A673 (cell line): ENCODE data around the gene ME1.

ENCODE experiments used
- CTCF ChIP-seq: fragments of 300-800, 200-600 bp; sonication (generic); conservative IDR thresholded peaks from 2 replicates; pipeline ENCODE4 v1.5.1; 2017; ENCODE audit warnings: low read depth, mild to moderate bottlenecking, antibody characterized with exemption, low read length, moderate library complexity, mixed read lengths
- EZH2 ChIP-seq: fragments of 200-600 bp; sonication (generic); IDR thresholded peaks from 2 replicates; pipeline ENCODE4 v1.6.1; 2017; ENCODE audit warnings: borderline replicate concordance, low read depth, mild to moderate bottlenecking, mixed read lengths, antibody characterized with exemption, low read length; ENCODE audit not compliant: poor library complexity, severe bottlenecking

GRCh38 chr6:83413068-83413467, 17.8 kb downstream of the ME1 start:
- TF ChIP-seq CTCF (no peak), EZH2 (no peak)
